GM19467 (cell line): ENCODE data around the gene NLRP14.

Experiments used
- ATAC-seq: cut with Tn5 transposase; IDR thresholded peaks from one replicate; pipeline ENCODE4 v1.9.1; 2021; ENCODE audit warnings: mild to moderate bottlenecking, moderate library complexity; ENCODE audit not compliant: unreplicated experiment

Gene NLRP14

DNA sequence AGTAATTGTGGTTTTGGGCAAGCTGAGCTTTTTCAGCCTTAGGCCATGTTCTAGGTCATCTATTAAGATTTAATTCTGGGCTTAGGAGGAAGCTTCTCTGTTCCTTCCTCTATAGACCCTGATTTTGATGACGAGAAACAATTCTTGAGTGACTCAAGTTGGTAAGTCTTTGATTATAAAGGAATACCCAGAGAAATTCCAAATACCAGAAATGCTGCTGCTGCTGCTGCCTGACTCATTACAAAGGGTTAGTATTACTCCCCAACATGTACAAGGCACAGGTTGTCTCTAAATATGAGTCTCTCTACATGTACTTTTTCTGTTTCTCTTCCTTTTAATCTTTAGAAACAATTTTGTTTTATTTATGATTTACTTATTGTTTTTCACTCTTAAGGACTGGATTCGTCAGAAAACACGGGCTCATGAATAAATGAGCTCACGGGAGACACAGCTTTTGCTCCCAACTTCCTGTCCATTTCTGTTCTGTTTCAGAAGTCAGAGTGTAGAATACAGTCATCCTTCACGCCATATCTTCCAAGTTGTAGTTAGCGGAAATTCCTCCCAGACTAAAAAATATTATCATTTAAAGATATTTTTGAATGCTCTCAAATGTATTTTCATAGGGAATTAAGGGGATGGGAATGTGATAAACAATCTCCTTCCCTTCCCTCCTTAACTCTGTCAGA is 36.7 kb downstream of the NLRP14 start:
- no peak for ATAC-seq

DNA sequence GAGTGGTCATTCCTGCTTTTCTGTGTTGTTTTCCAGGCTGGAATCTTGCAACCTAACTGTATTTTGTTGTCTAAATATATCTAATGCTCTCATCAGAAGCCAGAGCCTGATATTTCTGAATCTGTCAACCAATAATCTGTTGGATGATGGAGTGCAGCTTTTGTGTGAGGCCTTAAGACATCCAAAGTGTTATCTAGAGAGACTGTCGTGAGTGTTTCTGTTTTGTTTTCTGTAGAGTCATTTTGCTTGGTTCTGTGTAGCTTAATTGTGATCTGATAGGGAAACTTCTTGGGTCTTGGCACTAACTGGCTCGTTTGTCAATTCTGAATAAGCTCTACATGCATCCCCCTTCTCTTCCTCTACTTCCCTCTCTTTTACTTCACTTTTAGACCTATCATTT is 37.4 kb downstream of the NLRP14 start:
- ATAC-seq: no peak

DNA sequence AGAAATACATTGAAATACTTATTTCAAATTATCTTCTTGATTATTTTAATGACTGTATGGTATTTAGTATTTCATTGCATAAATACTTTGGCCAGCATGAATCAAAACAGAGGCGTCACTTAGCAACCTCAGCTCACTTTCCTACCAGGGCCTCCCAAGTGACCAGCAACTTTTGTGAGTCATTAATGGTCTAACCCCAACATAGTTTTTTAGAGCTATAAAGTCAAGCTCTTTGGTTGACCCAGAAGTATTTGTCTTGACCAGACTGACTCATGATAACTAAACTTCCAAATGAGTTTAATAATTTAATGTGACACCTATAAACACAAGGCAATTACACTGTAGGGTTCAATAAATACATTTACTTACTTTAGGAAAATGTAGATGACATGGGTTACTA is 40.6 kb downstream of the NLRP14 start:
- ATAC-seq: no peak

DNA sequence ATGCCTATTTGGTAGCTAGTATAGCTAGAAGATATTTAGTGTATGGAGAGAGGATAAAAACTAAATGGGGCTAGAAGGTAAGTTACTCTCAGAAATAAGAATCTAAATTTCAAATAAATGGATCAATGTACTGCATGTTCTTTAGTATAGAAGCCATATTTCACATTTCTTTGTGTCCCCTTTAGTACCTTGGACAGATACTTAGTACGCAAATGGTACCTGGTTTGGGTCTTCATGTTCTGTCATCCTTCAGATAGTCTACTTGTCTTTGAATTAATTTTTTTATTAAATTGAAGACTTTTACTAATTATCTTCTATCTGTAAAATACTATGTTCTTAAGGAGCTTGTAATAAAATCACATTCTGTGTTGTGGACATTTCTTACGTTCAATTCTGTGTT is 42.3 kb downstream of the NLRP14 start:
- no peak for ATAC-seq

DNA sequence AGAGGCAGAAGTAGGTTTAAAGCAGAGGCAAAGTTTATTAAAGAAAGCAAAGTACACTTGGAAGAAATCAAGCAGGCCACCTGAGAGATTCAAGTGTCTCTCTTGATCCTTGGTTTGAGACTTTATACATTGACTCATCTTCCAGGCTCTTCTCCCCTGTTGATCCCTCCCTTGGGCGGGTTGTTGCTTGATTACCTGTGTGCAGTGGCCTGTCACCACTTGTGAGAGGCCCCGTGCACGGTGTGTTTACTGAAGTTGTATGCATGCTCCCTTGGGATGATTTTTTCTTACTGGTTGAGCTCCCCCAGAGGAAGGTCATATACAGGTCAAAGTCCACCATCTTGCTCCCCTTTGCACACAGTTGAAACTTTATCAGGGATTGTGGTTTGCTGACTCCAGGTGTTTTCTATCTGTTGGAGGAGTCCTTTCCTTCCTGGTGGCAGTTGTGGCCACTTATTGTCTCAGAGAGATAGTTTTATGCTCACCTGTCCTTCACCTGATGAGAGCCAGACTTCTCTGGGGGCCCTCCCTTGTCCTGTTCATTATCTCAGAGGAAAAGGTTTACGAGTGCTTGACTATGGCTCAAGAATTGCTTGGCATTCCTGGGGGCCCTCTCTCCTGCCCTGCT is 52.2 kb downstream of the NLRP14 start:
- no peak for ATAC-seq

DNA sequence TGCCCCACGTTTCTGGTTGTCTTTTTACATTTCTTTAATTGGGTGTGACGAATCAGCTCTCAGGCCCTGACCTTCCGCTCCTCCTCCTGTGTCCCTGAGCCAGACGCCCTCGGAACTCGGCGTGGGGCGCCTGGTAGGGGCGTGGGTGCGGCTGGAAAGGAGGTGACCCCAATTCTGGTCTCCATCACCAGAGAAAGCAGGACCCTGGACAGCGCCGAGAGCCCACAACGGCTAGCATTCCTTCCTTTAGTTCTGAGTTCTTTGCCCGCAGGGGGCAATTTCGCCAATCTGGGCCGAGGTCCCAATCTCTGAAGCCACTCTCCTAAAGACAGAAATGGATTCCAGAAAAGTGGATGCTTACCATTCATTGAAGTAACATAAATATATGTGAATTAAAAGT is 56.8 kb downstream of the NLRP14 start:
- no peak for ATAC-seq

DNA sequence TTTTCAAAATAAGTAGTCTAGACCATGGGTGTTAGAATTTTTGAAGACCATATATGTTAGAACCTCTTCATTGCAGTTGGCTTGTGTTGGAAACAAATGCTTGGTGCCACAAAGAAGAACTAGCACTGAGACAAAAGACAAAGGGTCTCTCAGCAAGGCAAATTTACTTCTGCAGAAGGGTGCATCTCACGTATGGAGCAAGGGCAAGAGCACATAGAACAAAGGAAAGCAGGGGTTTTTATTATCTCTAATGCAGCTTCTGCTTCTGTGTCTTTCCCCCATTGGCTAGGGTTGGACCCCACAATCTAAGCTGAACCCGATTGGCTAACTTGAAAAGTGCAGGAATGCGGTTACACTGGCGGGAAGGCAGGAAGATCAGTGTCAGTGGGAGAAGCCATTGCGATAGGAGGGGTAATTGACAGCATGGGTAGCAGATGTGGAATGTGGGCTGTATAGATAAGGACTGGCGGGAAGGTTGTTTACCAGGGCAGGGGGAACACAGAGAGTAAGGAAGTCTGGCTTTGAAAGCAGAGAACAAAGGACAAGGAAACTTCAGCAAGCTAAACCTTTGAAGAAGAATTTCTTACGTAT is 59.4 kb downstream of the NLRP14 start:
- ATAC-seq: no peak

DNA sequence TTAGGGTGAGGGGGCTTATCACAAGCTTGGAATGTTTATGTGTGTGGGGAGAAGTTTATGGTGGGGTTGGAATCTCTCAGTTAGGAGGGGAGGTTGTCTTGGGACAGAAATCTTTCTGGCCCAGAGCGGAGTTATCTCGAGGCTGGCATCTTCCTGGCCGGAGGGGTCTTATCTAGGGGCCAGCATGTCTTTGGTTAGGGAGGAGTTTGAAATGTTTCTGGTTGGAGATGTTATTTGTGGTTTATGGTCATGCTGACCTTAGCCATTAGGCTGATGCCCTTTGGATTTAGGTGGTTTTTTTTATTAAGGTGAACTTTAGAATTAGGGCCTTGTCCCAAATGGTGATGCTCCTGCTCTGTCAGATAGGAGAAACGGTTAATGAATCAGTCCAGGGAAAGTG is 60.6 kb downstream of the NLRP14 start:
- no peak for ATAC-seq

DNA sequence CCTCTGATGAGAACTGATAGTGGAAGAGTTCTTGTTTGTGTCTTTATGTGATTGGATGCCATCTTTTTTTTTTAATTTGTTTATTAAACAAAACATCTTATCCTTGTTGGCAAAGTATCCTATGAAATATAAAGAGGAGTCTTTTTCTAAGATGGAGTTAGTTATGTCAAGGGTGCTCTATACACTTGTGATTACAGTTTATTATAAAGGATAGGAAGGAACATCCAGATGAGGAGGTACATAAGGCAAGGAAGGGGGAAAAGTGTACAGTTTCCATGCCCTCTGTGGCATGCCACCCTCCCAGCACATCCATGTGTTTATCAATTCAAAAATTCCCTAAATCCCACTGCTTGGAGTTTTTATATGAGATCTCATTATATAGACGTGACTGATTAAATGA is 61.2 kb downstream of the NLRP14 start:
- no peak for ATAC-seq

DNA sequence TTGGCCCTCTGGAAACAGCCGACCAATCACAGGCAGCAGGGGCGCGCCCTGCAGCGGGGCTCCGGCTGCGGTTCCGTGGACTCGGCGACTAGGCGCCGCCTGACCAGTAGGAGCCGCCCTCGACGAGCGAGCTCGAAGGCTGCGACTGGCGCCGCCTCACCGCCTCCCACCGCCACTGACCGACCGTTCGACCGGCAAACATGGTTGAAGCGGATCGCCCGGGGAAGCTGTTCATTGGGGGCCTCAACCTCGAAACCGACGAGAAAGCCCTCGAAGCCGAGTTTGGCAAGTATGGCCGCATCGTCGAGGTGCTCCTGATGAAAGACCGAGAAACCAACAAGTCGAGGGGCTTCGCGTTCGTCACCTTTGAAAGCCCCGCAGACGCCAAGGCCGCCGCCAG is 68.6 kb downstream of the NLRP14 start, which contains the start of gene RBMXL2:
Gene RBMXL2, plus strand, starts transcription at position 78 of the 400 bp plus-strand sequence. Its CDS starts 123 bp downstream, at position 201.
- no peak for ATAC-seq

DNA sequence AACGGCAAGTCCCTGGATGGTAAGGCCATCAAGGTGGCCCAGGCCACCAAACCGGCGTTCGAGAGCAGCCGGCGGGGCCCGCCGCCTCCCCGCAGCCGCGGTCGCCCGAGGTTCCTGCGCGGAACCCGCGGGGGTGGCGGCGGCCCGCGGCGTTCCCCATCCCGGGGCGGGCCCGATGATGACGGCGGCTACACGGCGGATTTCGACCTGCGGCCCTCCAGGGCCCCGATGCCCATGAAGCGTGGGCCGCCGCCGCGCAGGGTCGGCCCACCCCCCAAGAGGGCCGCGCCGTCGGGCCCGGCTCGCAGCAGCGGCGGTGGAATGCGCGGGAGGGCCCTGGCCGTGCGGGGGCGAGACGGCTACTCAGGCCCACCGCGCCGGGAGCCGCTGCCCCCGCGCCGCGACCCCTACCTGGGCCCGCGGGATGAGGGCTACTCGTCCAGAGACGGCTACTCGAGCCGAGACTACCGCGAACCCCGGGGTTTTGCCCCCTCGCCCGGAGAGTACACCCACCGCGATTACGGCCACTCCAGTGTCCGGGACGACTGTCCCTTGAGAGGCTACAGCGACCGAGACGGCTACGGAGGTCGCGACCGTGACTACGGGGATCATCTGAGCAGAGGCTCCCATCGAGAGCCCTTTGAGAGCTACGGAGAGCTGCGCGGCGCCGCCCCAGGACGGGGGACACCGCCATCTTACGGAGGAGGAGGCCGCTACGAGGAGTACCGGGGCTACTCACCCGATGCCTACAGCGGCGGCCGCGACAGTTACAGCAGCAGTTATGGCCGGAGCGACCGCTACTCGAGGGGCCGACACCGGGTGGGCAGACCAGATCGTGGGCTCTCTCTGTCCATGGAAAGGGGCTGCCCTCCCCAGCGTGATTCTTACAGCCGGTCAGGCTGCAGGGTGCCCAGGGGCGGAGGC is 69.3 kb downstream of the NLRP14 start:
- ATAC-seq: no peak

DNA sequence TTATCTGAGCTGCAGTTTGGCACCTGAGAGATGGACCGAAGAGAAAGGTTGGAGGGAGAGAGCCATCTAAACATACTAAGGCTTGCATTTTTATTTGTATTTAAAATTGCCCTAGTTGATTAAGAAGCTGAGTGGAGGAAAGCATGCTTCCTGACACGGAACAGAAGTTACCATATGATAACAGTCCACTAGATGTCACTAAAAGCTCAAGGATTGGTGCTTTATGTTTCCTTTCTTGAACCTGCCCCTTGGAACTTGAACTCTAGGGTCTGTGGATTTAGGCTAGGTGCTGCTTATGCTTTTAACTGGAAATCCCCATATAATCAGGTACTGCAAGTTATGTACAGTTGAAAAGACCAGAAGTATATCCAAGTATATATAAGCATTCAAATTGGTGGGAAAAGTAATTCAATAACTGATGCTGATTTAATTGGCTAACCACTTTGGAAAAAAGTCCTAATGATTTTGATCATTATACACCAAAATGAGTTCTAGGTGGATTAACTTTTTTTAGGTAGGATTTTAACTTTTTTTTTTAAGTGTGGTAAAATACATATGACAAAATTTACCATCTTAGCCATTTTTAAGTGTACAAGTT is 78.1 kb downstream of the NLRP14 start:
- no peak for ATAC-seq

DNA sequence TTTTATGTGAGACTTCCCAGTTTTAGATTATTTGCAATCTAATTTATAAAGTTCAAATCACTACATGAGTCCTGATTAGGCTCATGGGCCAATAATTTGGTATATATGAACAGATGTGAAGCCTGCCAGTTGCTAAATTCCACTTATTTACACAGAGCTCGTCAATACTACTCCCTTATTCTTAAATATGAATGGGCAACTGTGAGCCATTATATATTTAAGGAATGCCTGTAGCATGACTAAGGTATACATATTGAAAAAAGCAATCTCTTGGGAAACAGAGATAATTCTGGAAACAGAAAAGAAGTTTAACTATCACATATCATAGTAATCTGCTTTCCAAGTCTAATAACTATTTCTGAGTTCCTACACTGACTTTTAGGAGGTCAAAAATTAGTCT is 95.5 kb downstream of the NLRP14 start:
- no peak for ATAC-seq

DNA sequence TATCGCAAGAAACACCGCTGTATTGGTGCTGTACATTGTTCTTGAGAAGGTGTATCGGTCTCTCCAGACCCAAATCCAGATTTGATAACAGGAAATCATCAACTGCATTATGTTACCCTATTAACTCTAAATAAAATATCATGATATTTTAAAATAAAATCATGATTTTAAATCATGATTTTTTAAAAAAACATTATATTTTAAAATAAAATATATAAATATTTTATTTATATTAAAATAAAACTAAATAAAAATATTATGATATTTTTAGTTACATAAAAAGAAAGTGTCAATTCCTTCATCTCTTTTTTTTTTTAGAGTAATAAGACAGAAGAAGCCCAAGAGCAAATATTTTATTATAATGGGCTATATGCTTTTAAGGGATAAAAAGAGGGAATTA is 96.1 kb downstream of the NLRP14 start:
- ATAC-seq: no peak
